Measurements from ENCODE around the gene TSPAN18.

Gene TSPAN18

DNA sequence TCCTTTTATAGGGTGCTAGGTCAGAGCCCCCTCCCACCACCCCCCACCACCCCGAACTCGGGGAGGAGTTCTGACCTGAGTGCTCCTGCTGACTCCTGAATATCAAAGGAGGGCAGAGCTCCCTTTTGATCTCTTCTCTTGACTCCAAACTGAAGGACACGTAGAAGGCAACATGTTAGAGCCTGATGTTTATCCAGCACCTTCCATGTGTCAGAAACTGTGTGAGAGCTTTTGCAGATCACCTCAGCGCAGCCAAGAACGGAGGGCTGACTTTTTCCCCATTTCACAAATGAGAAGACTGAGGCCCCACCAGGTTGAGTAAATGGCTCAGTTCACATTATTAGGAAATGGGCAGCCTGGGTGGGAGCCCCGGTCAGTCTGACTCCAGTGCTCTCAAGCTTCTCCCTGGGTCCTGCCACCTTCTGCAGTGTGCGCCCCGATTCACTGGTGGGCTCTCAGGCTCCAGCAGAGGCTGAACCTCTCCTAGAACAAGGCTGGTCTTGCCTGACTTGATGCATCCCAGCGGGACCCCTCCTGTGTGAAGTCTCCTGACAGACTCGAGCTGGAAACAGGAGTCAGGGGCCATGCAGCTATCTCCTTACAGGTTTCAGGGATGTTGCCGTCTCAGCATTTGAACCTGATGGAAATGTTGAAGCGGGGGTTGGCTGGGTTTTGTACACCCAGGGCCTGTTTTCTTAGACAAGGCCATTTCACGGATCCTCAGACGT, 98.5 kb downstream of the TSPAN18 start:
- no peak for DNase-seq

DNA sequence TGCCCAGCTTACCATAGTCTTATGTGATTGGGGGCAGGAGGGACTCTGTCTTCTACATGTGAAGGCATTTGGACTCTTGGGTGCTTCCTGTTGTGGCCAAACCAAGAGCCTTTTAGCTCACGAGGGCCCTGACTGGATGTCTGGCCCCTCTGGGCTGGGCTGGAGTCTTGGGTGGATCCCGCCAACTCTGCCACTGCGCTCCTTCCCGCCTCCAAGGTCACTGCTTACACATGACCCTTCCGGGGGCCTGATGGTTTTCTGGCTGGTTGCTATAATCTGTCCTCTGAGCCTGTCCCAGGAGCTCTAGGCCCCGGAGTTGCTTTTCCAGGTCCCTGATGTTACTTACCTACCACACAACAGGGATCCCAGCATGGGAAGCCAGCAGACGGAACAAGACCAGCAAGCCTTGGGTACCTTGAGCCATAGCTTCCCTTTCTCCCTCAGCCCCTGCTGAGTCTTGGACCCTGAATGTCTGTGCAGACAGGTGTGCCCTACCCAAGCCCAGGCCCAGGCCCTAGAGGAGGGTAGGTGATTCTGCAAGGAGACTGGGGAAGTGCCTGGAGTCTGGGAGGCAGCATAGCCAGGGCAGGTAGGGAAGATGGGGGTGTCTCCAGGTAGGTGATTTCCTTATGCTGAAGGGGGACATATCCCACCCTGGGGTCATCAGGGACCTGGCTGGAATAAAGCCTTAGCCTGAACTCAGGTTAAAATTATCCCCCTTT, 100.3 kb downstream of the TSPAN18 start:
- DNase-seq: no peak

DNA sequence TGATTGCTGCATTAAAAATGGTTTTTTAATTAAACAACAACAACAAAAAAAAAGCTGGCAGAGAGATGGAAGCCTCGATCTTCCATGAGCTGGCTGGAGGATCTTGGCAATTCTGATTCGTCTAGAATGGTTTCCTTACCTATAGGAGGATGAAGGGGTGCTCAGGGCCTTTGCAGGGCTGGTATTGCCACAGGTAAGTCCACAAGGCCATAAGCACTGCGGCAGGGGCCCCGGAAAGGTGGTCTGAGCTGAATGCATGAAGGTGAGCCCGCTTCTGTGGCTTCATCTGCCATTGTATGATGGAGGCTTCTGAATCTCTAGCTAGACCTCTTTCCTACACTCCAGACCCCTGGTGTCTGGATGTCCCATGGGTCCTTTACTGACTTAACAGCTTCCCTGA, 101.5 kb downstream of the TSPAN18 start:
- no peak for DNase-seq

DNA sequence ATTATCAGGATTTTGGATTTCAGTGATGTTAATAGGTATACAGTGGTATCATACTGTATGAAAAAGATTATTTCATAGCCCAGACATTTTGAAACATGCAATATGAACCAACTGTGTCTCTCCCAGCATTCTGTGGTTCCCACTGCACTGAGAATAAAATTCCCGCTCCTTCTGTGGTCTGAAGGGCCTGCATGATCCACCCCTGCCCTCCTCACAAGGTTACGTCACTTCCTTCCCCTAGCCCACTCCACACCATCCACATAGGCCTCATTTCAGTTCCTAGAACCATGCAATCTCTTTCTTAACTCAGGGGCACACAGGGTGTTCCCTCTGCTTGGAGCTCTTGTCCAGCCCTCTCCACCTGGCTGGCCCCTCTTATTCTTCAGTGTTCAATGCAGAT, 103.1 kb downstream of the TSPAN18 start:
- no peak for DNase-seq

DNA sequence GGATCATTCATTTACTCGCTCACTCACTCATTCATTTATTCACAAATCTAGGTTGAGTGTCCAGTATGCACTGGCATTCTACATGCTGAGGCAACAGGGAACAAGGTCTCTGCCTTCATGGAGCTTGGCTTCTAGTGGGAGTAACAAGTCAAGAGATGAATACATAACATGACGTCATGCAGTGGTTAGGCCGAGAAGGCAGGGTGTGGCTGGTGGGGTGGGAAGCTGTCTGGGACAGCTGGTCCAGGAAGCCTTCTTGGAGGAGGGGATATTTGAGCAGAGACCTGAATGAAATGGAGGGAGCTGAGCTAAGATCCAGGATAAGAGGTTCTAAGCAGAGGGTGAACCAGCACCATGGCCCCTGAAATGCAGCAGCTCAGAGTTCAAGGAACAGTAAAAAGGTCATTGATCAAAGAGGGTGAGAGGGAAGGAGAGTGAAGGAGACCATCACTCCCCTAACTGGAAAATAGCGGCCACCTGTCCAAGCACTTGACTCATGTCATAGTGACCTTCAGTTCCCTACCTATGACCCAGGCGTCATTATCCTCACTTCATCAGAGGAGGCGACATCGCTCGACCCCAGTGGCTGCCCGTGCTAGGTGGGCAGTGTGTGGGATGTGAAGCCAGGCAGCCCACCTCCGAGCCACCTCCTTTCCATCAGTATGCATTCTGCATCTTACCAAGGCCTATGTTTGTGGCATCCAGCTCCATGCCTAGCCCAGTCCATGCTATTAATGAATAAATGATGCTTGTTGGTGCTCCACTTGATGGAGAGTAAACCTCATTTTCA, 105.0 kb downstream of the TSPAN18 start:
- DNase-seq: no peak

DNA sequence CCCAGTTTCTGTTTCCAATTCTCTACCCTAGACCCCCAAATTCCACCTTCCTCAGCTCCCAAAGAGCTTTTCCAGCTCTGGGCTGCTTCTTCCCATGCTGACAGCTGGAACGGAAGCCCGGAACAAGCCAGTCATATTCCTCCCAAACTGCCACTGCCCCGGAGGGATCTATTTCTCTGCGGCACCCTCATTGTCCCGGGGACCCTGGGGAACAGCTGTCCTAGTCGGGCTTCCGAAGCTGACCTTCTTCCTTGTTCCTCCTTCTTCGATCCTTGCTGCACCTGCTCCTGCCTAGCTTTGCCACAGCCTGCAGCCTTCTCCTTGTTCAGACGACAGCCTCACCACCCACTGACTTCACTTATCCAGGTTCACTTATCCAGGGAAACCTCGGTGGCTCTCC, 105.7 kb downstream of the TSPAN18 start:
- no peak for DNase-seq

DNA sequence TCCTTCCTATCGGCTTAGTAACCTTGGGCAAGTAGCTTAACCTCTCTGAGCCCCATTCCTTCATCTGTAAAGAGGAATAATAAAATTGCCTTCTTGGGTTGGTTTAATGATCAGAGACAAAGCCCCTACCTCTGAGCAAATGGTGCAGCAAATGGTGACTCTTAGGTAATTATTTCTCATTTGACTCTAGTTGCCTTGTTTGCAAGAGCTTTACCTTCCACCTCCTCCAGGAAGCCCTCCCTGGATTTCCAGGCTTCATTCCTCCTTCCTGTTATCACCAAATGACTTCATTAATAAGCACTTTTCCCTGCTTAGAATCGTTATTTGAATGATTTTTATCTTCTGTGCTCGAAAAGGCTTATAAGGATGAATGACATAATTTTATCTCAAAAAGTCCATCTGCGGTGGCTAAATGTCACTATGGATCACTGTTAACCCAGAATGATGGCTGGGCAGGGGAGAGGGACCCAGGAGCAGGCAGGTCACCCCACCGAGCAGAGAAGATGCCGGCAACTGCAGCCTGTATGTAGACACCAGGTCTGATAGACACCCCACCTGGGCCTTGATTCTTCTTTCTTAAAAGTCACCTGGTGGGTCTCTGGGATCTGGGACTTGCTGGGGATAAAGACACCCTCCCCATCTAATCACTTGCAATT, 106.6 kb downstream of the TSPAN18 start:
- DNase-seq: no peak

DNA sequence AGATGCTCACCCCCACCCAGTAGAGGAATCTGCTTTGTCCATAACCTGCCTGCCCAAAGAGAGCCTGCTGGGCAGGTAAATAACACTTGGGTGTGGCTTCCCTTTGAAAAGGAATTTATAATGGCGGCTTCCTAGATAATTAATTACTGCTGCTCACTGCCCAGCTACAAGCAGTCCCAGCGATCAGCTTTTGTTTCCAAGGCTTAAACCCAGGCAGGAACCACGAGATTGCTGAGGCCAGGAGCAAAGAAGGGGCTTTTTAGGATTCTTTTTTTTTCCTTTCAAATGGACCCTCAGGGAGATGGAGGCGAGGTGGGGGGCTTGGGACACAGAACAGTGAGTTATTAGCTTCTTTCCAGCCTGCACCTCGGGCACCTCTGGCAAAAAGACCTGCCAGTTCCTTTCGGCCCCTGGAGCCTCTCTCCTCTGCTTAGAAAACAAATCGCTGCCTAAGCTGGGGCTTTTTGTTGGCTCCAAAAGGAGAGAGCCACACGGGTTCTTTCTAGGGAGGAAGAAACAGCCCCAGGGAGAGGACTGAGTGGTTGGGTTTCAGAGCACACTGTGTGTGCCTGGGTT, 107.2 kb downstream of the TSPAN18 start:
- DNase-seq: no peak

DNA sequence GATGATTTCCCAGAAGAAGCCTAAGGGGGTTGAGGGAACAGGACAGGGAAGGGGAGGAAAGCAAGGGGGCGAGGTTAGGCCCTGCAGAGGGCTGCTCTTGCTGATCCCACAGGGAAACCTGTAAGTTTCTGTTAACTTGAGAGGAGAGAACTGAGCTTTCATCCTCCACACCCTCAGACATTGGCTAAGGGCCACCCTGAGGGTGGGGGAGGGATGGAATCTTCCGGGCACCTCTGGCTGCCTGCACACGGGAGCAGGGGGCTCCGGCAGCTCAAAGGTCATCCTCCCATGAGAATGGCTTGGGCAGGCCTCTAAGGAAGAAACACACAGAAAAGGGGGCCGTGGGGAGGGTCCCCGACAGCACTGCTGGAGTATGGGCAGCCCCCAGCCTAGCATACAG, 108.1 kb downstream of the TSPAN18 start:
- DNase-seq: no peak

DNA sequence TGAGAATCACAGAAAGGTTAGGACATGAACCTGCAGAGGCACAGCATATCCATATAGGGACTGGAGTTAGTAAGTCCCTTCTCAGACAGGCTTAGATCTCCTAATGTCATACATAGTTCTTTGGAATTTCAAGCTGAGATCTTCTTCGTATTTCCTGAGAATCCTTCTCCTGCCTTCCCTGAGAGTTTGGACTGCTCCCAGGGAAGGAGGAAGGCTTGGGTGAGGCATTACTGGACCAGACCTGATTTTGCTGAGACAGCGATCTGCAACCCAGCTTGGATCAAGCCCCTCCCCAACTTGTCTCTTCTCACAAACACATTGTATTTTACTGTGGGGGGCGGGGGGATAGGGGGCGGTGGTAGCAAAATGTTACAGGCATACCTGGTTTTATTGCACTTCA, 108.5 kb downstream of the TSPAN18 start:
- DNase-seq: peak; percentile 37

DNA sequence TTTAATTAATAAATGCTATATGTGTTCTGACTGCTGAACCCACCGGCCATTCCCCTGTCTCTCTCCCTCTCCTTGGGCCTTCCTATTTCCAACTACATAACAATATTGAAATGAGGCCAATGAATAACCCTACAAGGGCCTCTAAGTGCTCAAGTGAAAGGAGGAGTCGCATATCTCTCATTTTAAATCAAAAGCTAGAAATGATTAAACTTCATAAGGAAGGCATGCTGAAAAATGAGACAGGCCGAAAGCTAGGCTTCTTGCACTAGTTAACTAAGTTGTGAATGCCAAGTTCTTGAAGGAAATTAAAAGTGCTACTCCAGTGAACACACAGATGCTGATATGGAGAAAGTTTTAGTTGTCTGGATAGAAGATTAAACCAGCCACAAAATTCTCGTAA, 109.2 kb downstream of the TSPAN18 start:
- no peak for DNase-seq

DNA sequence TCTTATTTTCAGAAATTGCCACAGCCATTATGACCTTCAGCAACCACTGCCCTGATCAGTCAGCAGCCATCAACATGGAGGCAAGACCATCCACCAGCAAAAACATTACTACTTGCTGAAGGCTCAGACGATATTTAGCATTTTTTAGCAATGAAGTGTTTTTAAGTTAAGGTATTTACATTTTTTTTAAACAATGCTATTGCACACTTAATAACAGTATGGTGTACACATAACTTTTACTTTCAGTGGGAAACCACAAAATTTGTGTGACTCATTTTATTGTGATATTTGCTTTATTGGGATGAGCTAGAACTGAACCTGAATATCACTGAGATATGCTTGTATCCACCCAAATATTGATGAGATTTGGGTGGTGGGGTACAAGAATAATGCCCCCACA, 110.9 kb downstream of the TSPAN18 start:
- peak; percentile 82 for DNase-seq

DNA sequence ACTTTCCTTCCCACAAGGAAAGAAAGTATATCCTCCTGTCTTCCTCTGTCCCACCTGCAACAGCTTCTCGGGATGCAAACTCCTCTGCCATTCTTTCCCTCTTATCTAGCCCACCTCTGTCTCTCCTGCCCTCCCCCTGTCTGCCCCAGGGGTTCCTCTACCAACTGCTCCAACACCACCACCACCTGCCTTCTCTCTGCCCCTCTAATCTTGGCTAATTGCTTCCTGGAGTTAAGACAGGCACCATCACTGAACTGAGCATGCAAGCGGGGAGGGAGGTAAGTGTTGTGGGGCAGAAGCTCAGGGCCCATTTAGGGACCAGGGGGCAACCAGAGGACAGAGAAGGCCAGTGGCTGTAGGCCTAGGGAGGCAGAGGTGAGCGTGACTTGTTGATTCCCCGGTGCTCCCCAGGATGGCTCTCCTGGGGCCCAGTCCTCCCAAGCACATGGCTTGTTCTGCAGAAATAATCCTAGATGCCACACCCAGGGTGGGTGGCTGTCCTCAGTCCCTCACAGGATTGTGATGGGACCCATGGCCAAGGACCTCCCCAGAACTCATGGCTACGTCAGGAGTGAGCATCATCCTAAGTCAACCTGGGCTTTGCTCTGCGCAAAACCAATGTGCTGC, 112.8 kb downstream of the TSPAN18 start:
- no peak for DNase-seq

DNA sequence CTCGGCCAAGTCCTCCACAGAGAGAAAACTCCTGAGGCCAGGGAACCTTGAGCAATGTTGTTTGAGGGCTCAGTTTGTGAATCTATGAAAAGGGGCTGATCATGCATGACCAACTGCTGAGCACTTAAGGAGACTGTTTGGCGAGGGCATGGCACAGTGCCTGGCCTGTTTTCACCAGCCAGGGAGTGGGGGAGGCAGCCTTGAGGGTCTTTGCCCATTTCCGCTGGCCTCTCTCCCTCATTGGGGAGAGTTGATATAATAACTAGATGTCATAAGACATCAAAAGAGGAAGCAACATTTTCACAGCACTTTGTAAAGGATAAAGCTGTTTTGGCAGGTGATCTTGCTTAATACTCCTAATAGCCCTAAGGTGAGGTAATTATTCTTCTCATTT, 113.3 kb downstream of the TSPAN18 start:
- DNase-seq: no peak

DNA sequence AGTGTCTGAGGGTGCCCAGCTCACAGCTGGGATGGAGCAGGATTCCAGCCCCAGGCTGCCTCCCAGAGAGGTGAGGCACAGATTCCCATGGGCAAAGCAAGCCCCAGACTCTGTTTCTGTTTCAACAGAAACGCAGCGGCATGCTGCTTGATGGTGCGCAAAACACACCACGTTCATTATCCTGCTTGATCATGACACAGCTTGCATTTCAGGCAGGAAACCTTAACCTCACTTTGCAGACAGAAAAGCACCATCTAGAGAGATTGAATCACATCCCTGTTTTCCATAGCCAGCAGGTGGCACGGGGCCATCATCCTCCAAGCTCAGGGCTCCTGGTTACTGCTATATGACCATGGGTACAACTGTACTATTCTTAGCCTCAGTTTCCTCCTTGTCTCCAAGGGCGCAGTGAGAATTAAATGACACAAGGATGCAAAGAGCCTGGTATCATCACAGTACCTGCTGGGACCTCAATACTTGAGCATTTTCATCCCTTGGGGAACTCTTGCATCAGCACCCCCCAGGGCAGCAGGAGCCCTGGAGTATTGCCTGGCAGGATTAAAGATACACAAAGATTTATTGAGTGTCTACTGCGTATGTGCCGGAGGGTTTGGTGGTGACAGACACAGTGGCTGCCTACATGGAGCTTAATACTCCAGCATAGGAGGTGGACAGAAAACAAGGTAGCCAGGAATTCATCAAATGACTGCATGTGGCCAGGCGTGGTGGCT, 113.9 kb downstream of the TSPAN18 start:
- no peak for DNase-seq

DNA sequence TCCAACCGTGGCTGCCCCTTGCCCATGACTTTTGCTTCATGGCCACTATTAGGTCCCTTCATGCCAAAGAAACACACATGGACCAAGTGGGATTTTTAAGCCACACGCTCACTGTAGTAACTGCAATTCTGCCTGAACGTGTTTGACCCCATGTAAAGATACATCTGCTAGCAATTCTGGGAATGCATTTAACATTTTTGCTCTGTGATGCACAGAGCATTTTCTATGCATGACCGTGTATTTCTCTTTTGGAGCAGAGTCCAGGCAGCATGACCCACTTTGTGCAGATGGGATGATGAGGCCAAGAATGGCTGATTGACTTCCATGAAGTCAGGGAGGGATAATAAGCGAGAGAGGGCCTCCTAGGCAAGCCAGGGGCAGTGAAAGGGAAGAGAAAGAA, 115.5 kb downstream of the TSPAN18 start:
- DNase-seq: peak; percentile 98

DNA sequence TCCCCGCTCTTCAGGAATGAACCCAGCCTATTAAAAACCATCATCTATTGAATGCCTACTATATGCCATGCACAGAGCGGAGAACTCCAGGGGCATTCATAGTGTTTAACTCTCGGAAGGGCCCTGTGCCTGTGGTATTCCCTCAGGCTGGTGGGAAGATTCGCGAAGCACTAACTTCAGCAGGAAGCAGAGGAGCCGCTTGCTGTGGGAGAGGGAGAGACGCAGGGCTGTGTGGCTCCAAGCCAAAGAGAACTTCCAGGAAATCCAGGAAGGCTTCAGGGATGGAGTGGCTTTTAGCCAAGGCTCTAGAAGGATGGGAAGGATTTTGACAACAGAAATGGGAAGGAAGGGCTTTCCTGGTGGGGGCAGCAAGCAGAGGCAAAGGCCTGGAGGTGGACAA, 120.1 kb downstream of the TSPAN18 start:
- no peak for DNase-seq

DNA sequence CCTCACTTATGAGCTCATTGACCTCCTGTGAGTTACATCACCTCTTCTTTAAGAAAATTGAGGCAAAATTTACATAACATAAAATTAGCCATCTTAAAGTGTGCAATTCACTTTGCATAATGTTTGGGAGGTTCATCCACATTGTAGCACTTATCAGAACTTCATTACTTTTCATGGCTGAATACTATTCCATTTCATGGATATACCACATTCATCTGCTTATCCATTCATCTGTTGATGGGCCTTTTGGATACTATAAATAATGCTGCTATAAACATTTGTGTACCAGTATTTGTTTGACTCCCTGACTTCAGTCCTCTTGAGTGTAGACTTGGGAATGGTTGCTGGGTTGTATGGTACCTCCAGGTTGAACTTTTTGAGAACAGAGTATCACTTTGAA, 120.6 kb downstream of the TSPAN18 start:
- no peak for DNase-seq

DNA sequence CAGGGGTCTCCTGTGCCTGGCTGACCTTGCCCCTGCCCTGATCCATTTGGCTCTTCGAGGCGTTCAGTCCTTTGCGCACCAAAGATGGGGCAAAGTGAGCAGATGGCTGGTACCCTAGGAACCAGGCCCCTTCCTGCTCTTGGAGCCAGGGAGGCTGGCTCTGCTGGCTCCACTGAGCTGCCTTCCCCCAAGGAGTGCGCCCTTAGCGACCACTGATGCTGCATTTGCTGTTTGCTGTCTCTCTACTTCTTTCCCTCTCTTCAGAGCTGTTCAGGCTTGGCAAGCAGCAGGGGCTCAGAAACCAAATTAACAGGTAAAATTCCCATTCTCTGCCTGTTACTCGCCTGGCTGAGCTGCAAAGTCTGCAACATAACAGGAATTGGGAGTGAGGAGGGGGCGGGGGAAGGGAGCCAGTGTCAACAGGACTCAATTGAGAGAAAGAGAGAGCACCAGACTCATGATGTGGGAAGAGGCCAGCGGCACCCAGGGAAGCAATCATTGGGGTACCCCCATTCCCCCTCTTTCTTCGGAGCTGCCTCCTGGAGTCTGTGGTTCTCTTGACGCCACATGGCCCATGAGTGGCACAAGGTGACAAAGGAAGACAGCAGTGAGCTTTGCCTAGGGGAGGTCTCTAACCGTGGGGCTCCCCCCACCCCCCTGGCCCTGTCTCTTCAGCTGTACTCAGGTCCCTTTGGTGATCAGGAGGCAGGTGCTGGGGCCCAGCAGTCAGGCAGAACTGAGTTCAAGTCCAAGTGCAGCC, 121.6 kb downstream of the TSPAN18 start:
- no peak for DNase-seq

DNA sequence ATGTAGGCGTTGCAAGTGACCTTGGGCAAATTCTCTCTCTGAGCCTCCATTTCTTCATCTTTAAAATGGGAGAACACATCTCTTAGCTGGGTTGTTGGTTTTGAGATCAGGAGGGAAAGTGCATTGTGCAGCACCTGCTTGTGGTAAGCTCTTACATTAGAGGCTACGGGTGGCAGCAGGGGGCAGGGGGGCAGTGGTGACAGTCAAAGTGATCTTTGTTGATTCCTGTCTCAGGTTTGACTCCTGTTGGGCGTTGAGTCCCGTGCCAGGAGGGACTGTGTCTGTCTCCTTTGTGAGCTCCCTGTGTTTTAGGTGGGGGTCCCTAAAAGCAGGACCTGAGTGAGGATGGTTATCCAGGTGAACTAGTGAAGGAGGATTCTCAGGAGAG, 122.2 kb downstream of the TSPAN18 start:
- DNase-seq: no peak

DNA sequence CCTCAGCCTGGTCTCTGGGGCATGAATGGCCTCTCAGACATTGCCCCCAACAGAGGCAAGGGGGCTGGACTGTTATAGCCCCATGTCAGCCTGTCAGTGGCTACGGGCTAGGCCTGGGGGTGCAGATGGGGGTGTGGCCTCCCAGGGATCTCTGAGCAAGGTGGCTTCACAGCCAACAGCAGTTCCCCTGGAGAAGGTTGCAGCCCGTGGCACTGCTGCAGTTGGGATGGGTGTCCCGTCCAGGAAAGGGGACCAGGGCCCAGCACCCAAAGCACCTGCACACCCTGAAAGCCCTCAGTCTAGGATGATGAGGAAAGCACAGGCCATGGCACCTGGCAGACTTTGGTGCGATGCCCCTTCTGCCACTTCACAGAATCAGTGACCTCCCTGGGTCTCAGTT, 122.7 kb downstream of the TSPAN18 start:
- DNase-seq: no peak

Data from fibroblast of skin of back (primary cell).